NCI-H1092 treated with DMSO at 0.1 percent for 48 hours (cell line): ENCODE data around the gene DESI1.
"Not testable (repeated sequence)": the region's sequence is repeated elsewhere in the genome, so short reads cannot be mapped to it uniquely, and the experiment has no call there.

Experiments used
- DNase-seq: peaks from one replicate; lab custom pipeline; 2025; lab: John Stamatoyannopoulos, UW

Gene DESI1

GRCh38 chr22:41620589-41621098 lies at the start of gene DESI1:
TSS of gene DESI1 (minus strand) at chr22:41621043. CDS start at chr22:41620839, 204 bp downstream.
- peak; percentile 49 for DNase-seq

GRCh38 chr22:41668971-41669911 lies 48.4 kb upstream of the DESI1 start:
- DNase-seq: no peak

GRCh38 chr22:41664951-41665350 lies 44.1 kb upstream of the DESI1 start:
- DNase-seq: no peak

GRCh38 chr22:41664490-41664889 lies 43.6 kb upstream of the DESI1 start:
- DNase-seq: no peak

- DNase-seq: not testable (repeated sequence)
These were observed 42.8 kb upstream of the DESI1 start for GRCh38 chr22:41663594-41663993.

- no peak for DNase-seq
These were observed 40.9 kb upstream of the DESI1 start for GRCh38 chr22:41661713-41662112.

GRCh38 chr22:41661088-41661487 lies 40.2 kb upstream of the DESI1 start:
- DNase-seq: no peak

- DNase-seq: no peak
These were observed 39.6 kb upstream of the DESI1 start for GRCh38 chr22:41660416-41660815.

- no peak for DNase-seq
These were observed 39.1 kb upstream of the DESI1 start for GRCh38 chr22:41659941-41660340.

GRCh38 chr22:41658869-41659268 lies 38.0 kb upstream of the DESI1 start:
- no peak for DNase-seq

- DNase-seq: no peak
These were observed 36.9 kb upstream of the DESI1 start for GRCh38 chr22:41657709-41658108.

GRCh38 chr22:41656556-41656955 lies 35.7 kb upstream of the DESI1 start:
- DNase-seq: no peak

- DNase-seq: no peak
These were observed 33.5 kb upstream of the DESI1 start for GRCh38 chr22:41654322-41654721.

- no peak for DNase-seq
These were observed 30.0 kb upstream of the DESI1 start for GRCh38 chr22:41650821-41651220.

- DNase-seq: no peak
These were observed 29.4 kb upstream of the DESI1 start for GRCh38 chr22:41650229-41650628.

GRCh38 chr22:41648432-41648831 lies 27.6 kb upstream of the DESI1 start:
- DNase-seq: no peak

- DNase-seq: no peak
These were observed 26.9 kb upstream of the DESI1 start for GRCh38 chr22:41647771-41648170.

- no peak for DNase-seq
These were observed 21.7 kb upstream of the DESI1 start for GRCh38 chr22:41642331-41643110.

GRCh38 chr22:41641854-41642253 lies 21.0 kb upstream of the DESI1 start:
- no peak for DNase-seq

GRCh38 chr22:41638748-41639147 lies 17.9 kb upstream of the DESI1 start:
- DNase-seq: no peak

- DNase-seq: no peak
These were observed 17.3 kb upstream of the DESI1 start for GRCh38 chr22:41638124-41638523.

GRCh38 chr22:41637623-41638022 lies 16.8 kb upstream of the DESI1 start:
- not testable (repeated sequence) for DNase-seq

GRCh38 chr22:41636467-41636866 lies 15.6 kb upstream of the DESI1 start:
- DNase-seq: no peak
